VCaP (cell line): ENCODE results near the gene CAPZB.

ENCODE experiments used
- H3K27ac ChIP-seq: fragments of 450-650 bp; 2 replicates; pipeline ENCODE4 v1.5.1; 2017
- CTCF ChIP-seq: fragments of 450-650 bp; conservative IDR thresholded peaks from 2 replicates; pipeline ENCODE4 v1.5.1; 2017; ENCODE audit warnings: mild to moderate bottlenecking, moderate library complexity

CAPZB gene

GRCh38 chr1:19405761-19406487, 79.4 kb downstream of the CAPZB start:
- no peak for TF ChIP-seq CTCF
- no peak overlapping the region for H3K27ac ChIP-seq

- no peak for TF ChIP-seq CTCF
- no peak overlapping the region for H3K27ac ChIP-seq
Measured at GRCh38 chr1:19405195-19405760, 80.1 kb downstream of the CAPZB start.

GRCh38 chr1:19404748-19405147, 80.6 kb downstream of the CAPZB start:
- TF ChIP-seq CTCF, result no peak

GRCh38 chr1:19403256-19403655, 82.1 kb downstream of the CAPZB start:
- H3K27ac ChIP-seq, result no peak overlapping the region
- no peak for TF ChIP-seq CTCF

More at GRCh38 chr1:19404748-19405147, 80.6 kb downstream of the CAPZB start:
- no peak overlapping the region for H3K27ac ChIP-seq

GRCh38 chr1:19402031-19402813, 83.1 kb downstream of the CAPZB start:
- no peak for TF ChIP-seq CTCF
- no peak overlapping the region for H3K27ac ChIP-seq

GRCh38 chr1:19401535-19401889, 83.8 kb downstream of the CAPZB start:
- no peak overlapping the region for H3K27ac ChIP-seq
- TF ChIP-seq CTCF, result no peak

- no peak overlapping the region for H3K27ac ChIP-seq
- no peak for TF ChIP-seq CTCF
Measured at GRCh38 chr1:19400875-19401534, 84.3 kb downstream of the CAPZB start.
